H1 (cell line): ENCODE results near the gene SPATS2L. TPM values are rescaled to one million over a fixed set of nuclear protein-coding genes. Genes with fewer than 3 reads are reported as not detected.

Source experiments
- KDM1A ChIP-seq: fragments of 200-600, 300-600 bp; sonication (generic); IDR thresholded peaks from 2 replicates; pipeline ENCODE4 v1.7.1; 2016; ENCODE audit warnings: mild to moderate bottlenecking, low read length, borderline replicate concordance
- NANOG ChIP-seq: IDR thresholded peaks from 2 replicates; pipeline ENCODE4 v1.6.1; 2011; ENCODE audit warnings: low read length, low read depth, mild to moderate bottlenecking, inconsistent platforms; ENCODE audit not compliant: insufficient read depth, poor library complexity, severe bottlenecking
- NRF1 ChIP-seq: IDR thresholded peaks from 2 replicates; pipeline ENCODE4 v1.6.1; 2011; ENCODE audit warnings: mild to moderate bottlenecking, low read depth, low read length, improper control_type of control experiment
- RAD21 ChIP-seq, 2 experiments: IDR thresholded peaks in 1 of 2; conservative IDR thresholded peaks in 1 of 2; 2 replicates each; pipeline ENCODE4 v1.6.1; 2011; ENCODE audit warnings: low read depth in 2 of 2, low read length in 2 of 2, improper control_type of control experiment in 1 of 2, inconsistent platforms in 1 of 2, mild to moderate bottlenecking in 1 of 2, moderate library complexity in 1 of 2
- RBBP5 ChIP-seq: IDR thresholded peaks from 2 replicates; pipeline ENCODE4 v1.7.1; 2012; ENCODE audit warnings: low read depth, mild to moderate bottlenecking, inconsistent platforms, low read length, moderate library complexity, borderline replicate concordance
- YY1 ChIP-seq: IDR thresholded peaks from 2 replicates; pipeline ENCODE4 v1.6.1; 2011; ENCODE audit warnings: low read depth, mild to moderate bottlenecking, low read length
- polyA plus RNA-seq, 7 experiments: library from polyadenylated mRNA; depleted of rRNA in 3 of 7; stranded (reverse) in 5 of 7; unstranded in 2 of 7; fragments of >200 nt in 5 of 7; fragments of 200-250 nt in 2 of 7; gene quantifications; 1 replicate in 5 of 7; 2 replicates in 1 of 7; 4 replicates in 1 of 7; pipeline versions ENCODE4 v1.2.1 to v1.2.3, GENCODE V29; 2011 to 2013; ENCODE audit warnings: missing spikeins in 2 of 7, mixed read lengths in 2 of 7
- total RNA-seq: library from RNA; stranded (reverse); fragmentation: NEBNext Ultra II Directional; extraction: Animal tissue kit (Norgen Biotek cat#: 25700); gene quantifications from 2 replicates; pipeline ENCODE4 v1.2.1, GENCODE V29; 2021
- TF ChIP-seq, protein P1 (sequence below): IDR thresholded peaks from 2 replicates; pipeline ENCODE4 v1.6.1; 2011; ENCODE audit warnings: low read length, improper control_type of control experiment

SPATS2L gene
- total and polyA plus RNA-seq, 2 of the 8 experiments (the other 6 are each of a cell fraction or from before 2014, with no cell fraction given) = 67.3 to 189 TPM

DNA sequence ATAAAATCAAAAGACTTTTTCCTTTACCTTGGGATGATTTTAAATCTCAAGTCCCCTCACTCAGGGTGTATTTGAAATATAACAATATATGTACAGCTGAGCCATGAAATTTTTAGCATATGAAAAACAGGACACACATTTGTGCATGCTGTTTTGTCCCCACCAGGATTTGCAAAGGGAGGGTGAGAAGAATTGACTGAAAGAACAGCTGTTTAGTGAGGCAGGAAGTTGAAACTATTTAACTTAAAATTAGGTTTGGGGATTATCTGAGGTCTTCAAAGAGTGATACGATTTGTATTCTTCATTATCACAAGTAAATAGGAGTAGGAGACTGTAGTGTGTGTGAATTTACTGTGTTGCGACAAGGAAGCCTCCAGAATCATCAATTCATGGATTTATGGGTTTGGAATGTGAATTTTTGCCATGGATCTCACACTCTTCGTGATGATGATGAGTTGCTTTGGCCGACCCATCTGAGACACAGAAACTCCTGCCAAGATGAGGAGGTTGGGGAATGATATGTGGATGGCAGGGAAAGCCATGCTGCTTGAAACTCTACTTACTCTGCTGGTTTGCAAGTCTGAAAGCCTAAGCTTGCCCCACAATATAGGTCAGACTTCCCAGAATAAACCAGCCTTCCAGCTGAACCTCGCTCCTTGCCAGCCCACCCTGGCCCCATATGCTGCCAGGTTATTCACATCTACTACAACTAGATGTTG is 31.0 kb upstream of the SPATS2L start (continued):
- TF ChIP-seq YY1 (no peak), KDM1A (no peak), NANOG (no peak), NRF1 (no peak), RBBP5 (no peak), RAD21 (IDR thresholded peaks at IDR 0.05 in 1 of 2, conservative IDR thresholded peaks at IDR 0.05 in 1 of 2; ENCODE audit: low read depth in 2 of 2, low read length in 2 of 2) (no peak)
- TF ChIP-seq, protein P1, sequence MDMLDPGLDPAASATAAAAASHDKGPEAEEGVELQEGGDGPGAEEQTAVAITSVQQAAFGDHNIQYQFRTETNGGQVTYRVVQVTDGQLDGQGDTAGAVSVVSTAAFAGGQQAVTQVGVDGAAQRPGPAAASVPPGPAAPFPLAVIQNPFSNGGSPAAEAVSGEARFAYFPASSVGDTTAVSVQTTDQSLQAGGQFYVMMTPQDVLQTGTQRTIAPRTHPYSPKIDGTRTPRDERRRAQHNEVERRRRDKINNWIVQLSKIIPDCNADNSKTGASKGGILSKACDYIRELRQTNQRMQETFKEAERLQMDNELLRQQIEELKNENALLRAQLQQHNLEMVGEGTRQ = no peak
